SK-N-SH treated with all-trans-retinoic acid at 6 μM for 48 hours (cell line): Measurements from ENCODE around the gene PRDM11.

Experiments used
- ARNTL ChIP-seq: fragments of 450-650 bp; formaldehyde crosslinking; IDR thresholded peaks from 2 replicates; pipeline ENCODE4 v1.5.0; 2020; ENCODE audit warnings: low read depth, mild to moderate bottlenecking, moderate library complexity, borderline replicate concordance
- CSRNP3 ChIP-seq: fragments of 250-450 bp; sonication (Bioruptor Pico); IDR thresholded peaks from 2 replicates; pipeline ENCODE4 v1.5.1; 2021; ENCODE audit warnings: mild to moderate bottlenecking, moderate library complexity
- OSR1 ChIP-seq: fragments of 250-450 bp; sonication (Bioruptor Pico); IDR thresholded peaks from 2 replicates; pipeline ENCODE4 v1.8.0; 2022; ENCODE audit warnings: moderate library complexity, mild to moderate bottlenecking, inconsistent platforms
- PATZ1 ChIP-seq: fragments of 250-450 bp; sonication (Bioruptor Pico); IDR thresholded peaks from 2 replicates; pipeline ENCODE4 v1.8.0; 2020; ENCODE audit warnings: mild to moderate bottlenecking, moderate library complexity, borderline replicate concordance
- POU6F1 ChIP-seq: fragments of 250-450 bp; sonication (Bioruptor Pico); IDR thresholded peaks from 2 replicates; pipeline ENCODE4 v1.8.0; 2021; ENCODE audit warnings: low read depth, mild to moderate bottlenecking, moderate library complexity, borderline replicate concordance
- SNAI2 ChIP-seq: fragments of 250-450 bp; sonication (Bioruptor Pico); IDR thresholded peaks from 2 replicates; pipeline ENCODE4 v1.5.0; 2020; ENCODE audit warnings: mild to moderate bottlenecking, moderate library complexity
- TCF4 ChIP-seq: fragments of 250-450 bp; sonication (Bioruptor Pico); IDR thresholded peaks from 2 replicates; pipeline ENCODE4 v1.8.0; 2021; ENCODE audit warnings: mild to moderate bottlenecking, moderate library complexity, borderline replicate concordance
- TSHZ2 ChIP-seq: fragments of 250-450 bp; sonication (Bioruptor Pico); IDR thresholded peaks from 2 replicates; pipeline ENCODE4 v1.5.0; 2020; ENCODE audit warnings: mild to moderate bottlenecking, moderate library complexity
- ZFP3 ChIP-seq: fragments of 250-450 bp; sonication (Bioruptor Pico); IDR thresholded peaks from 2 replicates; pipeline ENCODE4 v1.5.0; 2020; ENCODE audit warnings: mild to moderate bottlenecking, moderate library complexity
- ZFP30 ChIP-seq: fragments of 450-650 bp; formaldehyde crosslinking; IDR thresholded peaks from 2 replicates; pipeline ENCODE4 v1.5.0; 2022; ENCODE audit warnings: mild to moderate bottlenecking, moderate library complexity
- ZNF565 ChIP-seq: fragments of 450-650 bp; formaldehyde crosslinking; conservative IDR thresholded peaks from 2 replicates; pipeline ENCODE4 v1.5.0; 2020; ENCODE audit warnings: low read depth, mild to moderate bottlenecking, moderate library complexity

GRCh38 chr11:45188127-45188526 is 41.7 kb downstream of the PRDM11 start:
- TF ChIP-seq POU6F1 (CRISPR knock-in tag) (no peak), PATZ1 (CRISPR knock-in tag) (no peak), SNAI2 (no peak), ARNTL (CRISPR knock-in tag) (no peak), TCF4 (CRISPR knock-in tag) (no peak), OSR1 (CRISPR knock-in tag) (no peak), TSHZ2 (no peak), CSRNP3 (no peak), ZFP30 (CRISPR knock-in tag) (no peak), ZFP3 (CRISPR knock-in tag) (no peak), ZNF565 (CRISPR knock-in tag) (no peak)
